Mesendoderm (in vitro differentiated cells): ENCODE results near the gene COA5. TPM values are rescaled to one million over a fixed set of nuclear protein-coding genes. Genes with fewer than 3 reads are reported as not detected.

Experiments
- DNase-seq: peaks from one replicate; pipeline ENCODE4 v3.0.0; 2013
- H2AK5ac ChIP-seq: 2 replicates; pipeline ENCODE4 v1.6.1; 2013; ENCODE audit warnings: low read length, inconsistent platforms
- H2BK120ac ChIP-seq: 2 replicates; pipeline ENCODE4 v1.6.1; 2013; ENCODE audit warnings: low read depth, mild to moderate bottlenecking, low read length, moderate library complexity, mixed read lengths
- H2BK15ac ChIP-seq: replicated peaks from 2 replicates; pipeline ENCODE4 v1.6.1; 2013; ENCODE audit warnings: low read depth, mild to moderate bottlenecking, moderate library complexity
- H2BK5ac ChIP-seq: 2 replicates; pipeline ENCODE4 v1.6.1; 2013; ENCODE audit warnings: low read length, inconsistent platforms
- H3K18ac ChIP-seq: 2 replicates; pipeline ENCODE4 v1.6.1; 2013; ENCODE audit warnings: mild to moderate bottlenecking, low read length, mixed read lengths
- H3K23ac ChIP-seq: one replicate; pipeline ENCODE4 v1.6.1; 2013; ENCODE audit warnings: low read length
- H3K27ac ChIP-seq: 2 replicates; pipeline ENCODE4 v1.5.1; 2013; ENCODE audit warnings: low read depth, mild to moderate bottlenecking, inconsistent platforms, low read length, moderate library complexity
- H3K27me3 ChIP-seq: 2 replicates; pipeline ENCODE4 v1.6.1; 2013; ENCODE audit warnings: low read length, control low read depth, mild to moderate bottlenecking, inconsistent platforms; ENCODE audit not compliant: insufficient read depth, poor library complexity
- H3K36me3 ChIP-seq: 2 replicates; pipeline ENCODE4 v1.6.1; 2013; ENCODE audit warnings: low read length, inconsistent platforms; ENCODE audit not compliant: control insufficient read depth, insufficient read depth
- H3K4ac ChIP-seq: one replicate; pipeline ENCODE4 v1.6.1; 2013; ENCODE audit warnings: low read depth, mild to moderate bottlenecking, low read length, moderate library complexity
- H3K4me1 ChIP-seq: 2 replicates; pipeline ENCODE4 v1.6.1; 2013; ENCODE audit warnings: low read depth, low read length, inconsistent platforms; ENCODE audit not compliant: control insufficient read depth
- H3K4me2 ChIP-seq: 2 replicates; pipeline ENCODE4 v1.6.1; 2013; ENCODE audit warnings: low read length
- H3K4me3 ChIP-seq: 2 replicates; pipeline ENCODE4 v1.5.1; 2013; ENCODE audit warnings: mild to moderate bottlenecking, low read length
- H3K56ac ChIP-seq: one replicate; pipeline ENCODE4 v1.6.1; 2013; ENCODE audit warnings: low read length
- H3K79me1 ChIP-seq: 2 replicates; pipeline ENCODE4 v1.6.1; 2013; ENCODE audit warnings: low read length, inconsistent platforms
- H3K79me2 ChIP-seq: 2 replicates; pipeline ENCODE4 v1.6.1; 2013; ENCODE audit warnings: mild to moderate bottlenecking, low read length; ENCODE audit not compliant: control insufficient read depth, insufficient read depth
- H3K9ac ChIP-seq: 2 replicates; pipeline ENCODE4 v1.6.1; 2013; ENCODE audit warnings: low read length, inconsistent platforms
- H4K5ac ChIP-seq: one replicate; pipeline ENCODE4 v1.6.1; 2013; ENCODE audit warnings: low read length
- H4K8ac ChIP-seq: one replicate; pipeline ENCODE4 v1.6.1; 2013; ENCODE audit warnings: low read depth, mild to moderate bottlenecking, control low read depth, low read length, moderate library complexity
- WGBS: extraction: QIAGEN DNeasy Blood & Tissue Kit; methylation state at CpG from one replicate; pipeline ENCODE4 v1.1.7; 2013; ENCODE audit warnings: low lambda C conversion rate, missing lambda C conversion rate; ENCODE audit not compliant: insufficient coverage; ENCODE audit errors: extremely low coverage; 5-methylcytosine and 5-hydroxymethylcytosine counted together
- polyA plus RNA-seq, 2 experiments: library from polyadenylated mRNA; stranded (reverse); fragments of 200-250 nt; gene quantifications; one replicate each; pipeline ENCODE4 v1.2.3, GENCODE V29; 2013

The COA5 gene, protein sequence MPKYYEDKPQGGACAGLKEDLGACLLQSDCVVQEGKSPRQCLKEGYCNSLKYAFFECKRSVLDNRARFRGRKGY
- polyA plus RNA-seq (2013, experiment 1 of 2), result 30.2 TPM
- polyA plus RNA-seq (2013, experiment 2 of 2), result 29.8 TPM

DNA sequence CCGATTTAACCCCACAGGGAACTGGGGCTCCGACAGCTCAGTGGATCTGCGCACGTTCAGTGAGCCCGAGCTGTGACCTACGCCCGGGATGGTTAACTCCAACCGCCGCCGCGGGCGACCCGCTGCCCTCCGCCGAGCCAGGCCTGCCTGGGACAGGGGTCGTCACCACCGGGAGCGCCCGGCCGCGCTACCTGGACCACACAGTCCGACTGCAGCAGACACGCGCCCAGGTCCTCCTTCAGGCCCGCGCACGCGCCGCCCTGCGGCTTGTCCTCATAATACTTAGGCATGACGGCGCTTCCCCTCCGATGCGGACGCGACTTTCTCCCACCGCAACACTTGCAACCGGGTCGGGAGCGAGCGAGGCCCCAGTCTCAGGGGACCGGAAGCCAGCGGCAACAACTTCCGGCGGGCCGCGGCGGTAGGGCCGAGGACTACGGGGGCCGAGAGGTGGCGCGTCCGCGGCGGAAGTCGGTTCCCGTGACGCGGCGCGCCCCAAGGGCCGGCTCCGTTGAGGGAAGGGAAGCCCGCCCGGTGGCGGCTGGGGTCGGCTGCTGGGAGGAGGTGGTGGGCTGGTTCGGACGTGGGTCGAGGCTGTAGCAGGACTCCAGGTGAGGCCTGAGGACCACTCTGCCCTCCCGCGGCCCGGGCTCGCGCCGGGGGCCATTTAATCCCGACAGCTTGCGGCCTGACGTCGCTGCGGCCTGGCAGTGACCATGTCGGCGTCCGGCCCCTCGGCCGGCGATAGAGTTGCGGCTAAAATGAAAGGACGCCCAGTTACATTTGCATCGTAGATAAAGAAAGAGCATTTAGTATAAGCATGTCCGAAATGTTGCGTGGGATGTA is at the start of gene COA5, which contains the start of gene UNC50:
TSS of gene COA5 (minus strand) at position 397 of the 846 bp plus-strand sequence. CDS start at position 290, 107 bp downstream.
TSS of gene UNC50 (plus strand) at position 474 of the 846 bp plus-strand sequence. CDS start 1,171 bp downstream, outside the sequence.
- H3K4me2 ChIP-seq, result peak within 1 kb of the TSS; percentile 90

GRCh38 chr2:98656800-98657199 is 48.5 kb upstream of the COA5 start:
- Histone ChIP-seq H3K27ac (no peak overlapping the region), H2BK120ac (no peak overlapping the region), H3K23ac (no peak overlapping the region), H3K36me3 (no peaks in the 10 kb centered on the region), H3K79me1 (no peaks in the 10 kb centered on the region), H3K4me3 (no peak overlapping the region), H2BK15ac (no peak overlapping the region), H2AK5ac (no peak overlapping the region), H2BK5ac (no peak overlapping the region), H3K4me1 (no peaks in the 10 kb centered on the region), H3K18ac (no peak overlapping the region), H3K27me3 (no peaks in the 10 kb centered on the region), H3K9ac (no peak overlapping the region), H3K56ac (no peak overlapping the region), H3K4me2 (no peak overlapping the region), H4K5ac (no peak overlapping the region), H4K8ac (no peak overlapping the region), H3K79me2 (no peaks in the 10 kb centered on the region), H3K4ac (no peak overlapping the region)
- DNase-seq, result no peak
- no CpG with 5 or more reads among the region's 4 CpGs for WGBS

More for the DNA sequence above, at the start of gene COA5, which contains the start of gene UNC50:
- Histone ChIP-seq H3K79me2 (peaks cover 49% of the 10 kb centered on the region), H2BK5ac (peak within 1 kb of the TSS; percentile 97), H2AK5ac (peak within 1 kb of the TSS; percentile 87), H4K8ac (peak within 1 kb of the TSS; percentile 89), H3K36me3 (peaks cover 2% of the 10 kb centered on the region), H3K9ac (peak within 1 kb of the TSS; percentile 96), H3K56ac (peak within 1 kb of the TSS; percentile 99), H3K79me1 (peaks cover 36% of the 10 kb centered on the region), H2BK15ac (no peak within 1 kb of the TSS), H2BK120ac (peak within 1 kb of the TSS; percentile 29), H3K27me3 (no peaks in the 10 kb centered on the region), H3K23ac (peak within 1 kb of the TSS; percentile 72), H4K5ac (peak within 1 kb of the TSS; percentile 84), H3K18ac (peak within 1 kb of the TSS; percentile 98), H3K4me1 (peaks cover 11% of the 10 kb centered on the region), H3K4me3 (peak within 1 kb of the TSS; percentile 92), H3K4ac (peak within 1 kb of the TSS; percentile 94), H3K27ac (peak within 1 kb of the TSS; percentile 85)
- WGBS, result no CpG with 5 or more reads among the region's 93 CpGs
- peak; percentile 95 for DNase-seq

- Histone ChIP-seq H3K4me1 (no peaks in the 10 kb centered on the region), H3K79me1 (no peaks in the 10 kb centered on the region), H3K4me3 (no peak overlapping the region), H2AK5ac (no peak overlapping the region), H3K23ac (no peak overlapping the region), H3K18ac (no peak overlapping the region), H3K27ac (no peak overlapping the region), H4K8ac (no peak overlapping the region), H3K79me2 (no peaks in the 10 kb centered on the region), H2BK5ac (no peak overlapping the region), H2BK15ac (no peak overlapping the region), H2BK120ac (no peak overlapping the region), H3K36me3 (no peaks in the 10 kb centered on the region), H3K56ac (no peak overlapping the region), H3K27me3 (no peaks in the 10 kb centered on the region), H3K4me2 (no peak overlapping the region), H3K4ac (no peak overlapping the region), H4K5ac (no peak overlapping the region), H3K9ac (no peak overlapping the region)
- no peak for DNase-seq
- no CpG with 5 or more reads among the region's 3 CpGs for WGBS
Observed at GRCh38 chr2:98654699-98655495, 46.6 kb upstream of the COA5 start.

GRCh38 chr2:98650998-98651397 is 42.7 kb upstream of the COA5 start:
- H2BK15ac ChIP-seq, result no peak overlapping the region
- no peak overlapping the region for H3K56ac ChIP-seq
- H2AK5ac ChIP-seq, result no peak overlapping the region
- WGBS, result no CpG with 5 or more reads among the region's 1 CpG
- H3K18ac ChIP-seq, result no peak overlapping the region
- no peak overlapping the region for H3K4ac ChIP-seq
- H3K23ac ChIP-seq, result no peak overlapping the region
- no peak for DNase-seq
- no peaks in the 10 kb centered on the region for H3K27me3 ChIP-seq
- no peak overlapping the region for H4K5ac ChIP-seq
- peaks cover 2% of the 10 kb centered on the region for H3K4me1 ChIP-seq
- no peak overlapping the region for H3K9ac ChIP-seq
- no peak overlapping the region for H2BK120ac ChIP-seq
- no peak overlapping the region for H3K27ac ChIP-seq
- no peaks in the 10 kb centered on the region for H3K79me1 ChIP-seq
- H4K8ac ChIP-seq, result no peak overlapping the region
- no peaks in the 10 kb centered on the region for H3K36me3 ChIP-seq
- no peak overlapping the region for H3K4me3 ChIP-seq
- no peak overlapping the region for H3K4me2 ChIP-seq
- H2BK5ac ChIP-seq, result no peak overlapping the region
- no peaks in the 10 kb centered on the region for H3K79me2 ChIP-seq

GRCh38 chr2:98649992-98650375 is 41.7 kb upstream of the COA5 start:
- Histone ChIP-seq H3K4ac (no peak overlapping the region), H2BK5ac (no peak overlapping the region), H3K4me2 (no peak overlapping the region), H3K79me2 (no peaks in the 10 kb centered on the region), H2BK120ac (no peak overlapping the region), H3K18ac (no peak overlapping the region), H3K9ac (no peak overlapping the region), H3K27ac (no peak overlapping the region), H3K79me1 (no peaks in the 10 kb centered on the region), H3K4me3 (no peak overlapping the region), H4K8ac (no peak overlapping the region), H2AK5ac (no peak overlapping the region), H3K56ac (no peak overlapping the region), H2BK15ac (no peak overlapping the region), H3K4me1 (peaks cover 2% of the 10 kb centered on the region), H4K5ac (no peak overlapping the region), H3K27me3 (no peaks in the 10 kb centered on the region), H3K23ac (no peak overlapping the region), H3K36me3 (no peaks in the 10 kb centered on the region)
- no CpG with 5 or more reads among the region's 1 CpG for WGBS
- no peak for DNase-seq
